22Rv1 (cell line): ENCODE results near the gene BABAM2.

Source experiments
- CTCF ChIP-seq: fragments of 450-650 bp; IDR thresholded peaks from 2 replicates; pipeline ENCODE4 v1.5.1; 2017; ENCODE audit warnings: mild to moderate bottlenecking
- ZFX ChIP-seq: fragments of 450-650 bp; IDR thresholded peaks from 2 replicates; pipeline ENCODE4 v1.6.1; 2017; ENCODE audit warnings: antibody characterized with exemption, borderline replicate concordance

GRCh38 chr2:28257182-28257581, 366.7 kb downstream of the BABAM2 start:
- no peak for TF ChIP-seq CTCF
- no peak for TF ChIP-seq ZFX
